Measurements from ENCODE around the gene CDH15. TPM values are rescaled to one million over a fixed set of nuclear protein-coding genes. Genes with fewer than 3 reads are reported as not detected.

The CDH15 gene
- total and polyA plus RNA-seq, 9 of the 15 experiments (the other 6 are each of a cell fraction or from before 2014, with no cell fraction given), result 0.07 to 0.18 TPM; not detected in 7

DNA sequence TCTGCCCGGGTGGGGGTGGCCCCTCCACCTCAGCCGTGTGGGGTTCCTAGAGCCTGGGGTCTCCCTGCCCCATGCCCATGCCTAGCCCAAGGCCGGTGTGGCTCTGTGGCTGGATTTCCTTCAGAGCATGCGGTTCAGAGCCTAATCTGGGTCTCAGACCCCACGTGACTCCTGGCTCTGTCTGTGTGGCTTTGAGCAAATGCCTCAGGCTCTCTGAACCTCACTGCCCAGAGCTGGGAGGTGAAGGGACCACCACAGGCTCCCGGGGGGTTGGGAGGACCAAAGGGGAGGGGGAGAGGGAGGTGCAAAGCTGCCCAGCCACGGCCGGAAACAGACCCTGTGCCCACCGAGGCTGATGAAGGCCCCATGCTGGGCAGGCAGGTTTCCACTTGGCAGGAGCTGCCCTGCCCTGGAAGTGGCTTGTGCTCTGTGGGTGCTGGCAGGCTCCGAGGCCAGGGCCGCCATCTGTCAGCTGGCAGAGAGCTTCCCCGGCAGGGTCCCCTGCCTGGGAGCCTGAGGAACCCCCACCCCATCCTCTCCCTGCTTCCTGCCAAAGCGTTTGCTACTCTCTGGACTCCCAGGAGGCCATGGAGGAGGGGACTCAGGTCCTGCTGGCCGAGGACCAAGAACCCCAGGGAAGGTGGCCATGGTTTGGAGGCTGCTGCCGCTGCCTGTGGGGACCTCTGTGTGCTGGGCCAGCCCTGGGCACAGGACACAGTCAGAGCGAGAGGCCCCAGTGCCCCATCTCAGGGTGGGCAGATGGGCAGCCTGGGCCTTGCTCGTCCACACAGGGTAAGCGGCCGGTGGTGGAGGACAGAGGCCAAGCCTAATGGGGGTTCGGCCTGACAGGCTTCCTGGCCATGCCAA lies 4.0 kb downstream of the CDH15 start:
- DNase-seq (ENCODE audit: extremely low read depth in 1 of 4, low spot score in 3 of 4) (no peak), FAIRE-seq (peak; percentile 54), ATAC-seq (no peak)
- BruUV-seq (replicated peaks), result no TSS peak
- ChIA-PET POLR2A (no interaction called here), CTCF (ENCODE audit: low intra/inter-chr PET ratio) (interaction anchor here (0.7 kb wide), 1 partner anchor 8 kb away, joined by 3 read pairs; no protein-coding TSS in a partner anchor)
- TF ChIP-seq ZFP36 (IDR thresholded peaks at IDR 0.05; ENCODE audit: low read depth, low read length, partially characterized antibody) (peak; percentile 69), ZNF785 (CRISPR knock-in tag; IDR thresholded peaks at IDR 0.05) (no peak), TOE1 (IDR thresholded peaks at IDR 0.05; ENCODE audit: borderline replicate concordance) (peak; percentile 49; the same call in 1 of the 2 replicates), TOE1 (CRISPR knock-in tag; IDR thresholded peaks at IDR 0.05; ENCODE audit: borderline replicate concordance, low read depth) (no peak), RAD51 (IDR thresholded peaks at IDR 0.05; ENCODE audit: borderline replicate concordance, low read depth) (peak; percentile 74; the same call in 1 of the 2 replicates), TCF3 (CRISPR knock-in tag; IDR thresholded peaks at IDR 0.05) (no peak), NFIC (IDR thresholded peaks at IDR 0.05) (0 out of 2 replicates have a peak, but pooled peaks have one; percentile 20), CBFB (CRISPR knock-in tag; IDR thresholded peaks at IDR 0.05) (peak; percentile 25; the same call in 1 of the 2 replicates), CBFA2T2 (conservative IDR thresholded peaks at IDR 0.05) (peak; percentile 24), HDAC3 (IDR thresholded peaks at IDR 0.05; ENCODE audit: borderline replicate concordance, partially characterized antibody) (no peak)
- TF ChIP-seq, protein P1, sequence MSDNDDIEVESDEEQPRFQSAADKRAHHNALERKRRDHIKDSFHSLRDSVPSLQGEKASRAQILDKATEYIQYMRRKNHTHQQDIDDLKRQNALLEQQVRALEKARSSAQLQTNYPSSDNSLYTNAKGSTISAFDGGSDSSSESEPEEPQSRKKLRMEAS (CRISPR knock-in tag; IDR thresholded peaks at IDR 0.05), result peak; percentile 61; the same call in 1 of the 2 replicates
- TF ChIP-seq, protein P2, sequence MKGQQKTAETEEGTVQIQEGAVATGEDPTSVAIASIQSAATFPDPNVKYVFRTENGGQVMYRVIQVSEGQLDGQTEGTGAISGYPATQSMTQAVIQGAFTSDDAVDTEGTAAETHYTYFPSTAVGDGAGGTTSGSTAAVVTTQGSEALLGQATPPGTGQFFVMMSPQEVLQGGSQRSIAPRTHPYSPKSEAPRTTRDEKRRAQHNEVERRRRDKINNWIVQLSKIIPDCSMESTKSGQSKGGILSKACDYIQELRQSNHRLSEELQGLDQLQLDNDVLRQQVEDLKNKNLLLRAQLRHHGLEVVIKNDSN (CRISPR knock-in tag; IDR thresholded peaks at IDR 0.05), result peak; percentile 90
- TF ChIP-seq, protein P3, sequence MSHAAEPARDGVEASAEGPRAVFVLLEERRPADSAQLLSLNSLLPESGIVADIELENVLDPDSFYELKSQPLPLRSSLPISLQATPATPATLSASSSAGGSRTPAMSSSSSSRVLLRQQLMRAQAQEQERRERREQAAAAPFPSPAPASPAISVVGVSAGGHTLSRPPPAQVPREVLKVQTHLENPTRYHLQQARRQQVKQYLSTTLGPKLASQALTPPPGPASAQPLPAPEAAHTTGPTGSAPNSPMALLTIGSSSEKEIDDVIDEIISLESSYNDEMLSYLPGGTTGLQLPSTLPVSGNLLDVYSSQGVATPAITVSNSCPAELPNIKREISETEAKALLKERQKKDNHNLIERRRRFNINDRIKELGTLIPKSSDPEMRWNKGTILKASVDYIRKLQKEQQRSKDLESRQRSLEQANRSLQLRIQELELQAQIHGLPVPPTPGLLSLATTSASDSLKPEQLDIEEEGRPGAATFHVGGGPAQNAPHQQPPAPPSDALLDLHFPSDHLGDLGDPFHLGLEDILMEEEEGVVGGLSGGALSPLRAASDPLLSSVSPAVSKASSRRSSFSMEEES (CRISPR knock-in tag; IDR thresholded peaks at IDR 0.05), result peak; percentile 71
- TF ChIP-seq, protein P4, sequence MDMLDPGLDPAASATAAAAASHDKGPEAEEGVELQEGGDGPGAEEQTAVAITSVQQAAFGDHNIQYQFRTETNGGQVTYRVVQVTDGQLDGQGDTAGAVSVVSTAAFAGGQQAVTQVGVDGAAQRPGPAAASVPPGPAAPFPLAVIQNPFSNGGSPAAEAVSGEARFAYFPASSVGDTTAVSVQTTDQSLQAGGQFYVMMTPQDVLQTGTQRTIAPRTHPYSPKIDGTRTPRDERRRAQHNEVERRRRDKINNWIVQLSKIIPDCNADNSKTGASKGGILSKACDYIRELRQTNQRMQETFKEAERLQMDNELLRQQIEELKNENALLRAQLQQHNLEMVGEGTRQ (CRISPR knock-in tag; IDR thresholded peaks at IDR 0.05), result peak; percentile 80
- Histone ChIP-seq H2AFZ (ENCODE audit: low read depth, low read length) (no peak overlapping the region), H3K4me1 (replicated peaks in 1 of 2; ENCODE audit: control insufficient read depth in 2 of 2, insufficient read depth in 2 of 2, low read length in 2 of 2) (peaks cover 9 to 90% of the 10 kb centered on the region in 2 experiments; a peak in 4 of 5 replicates), H3K79me2 (ENCODE audit: control insufficient read depth, insufficient read depth, low read length) (no peaks in the 10 kb centered on the region), H3K4me3 (no peak overlapping the region), H3K4me2 (ENCODE audit: insufficient read depth, low read length) (no peak overlapping the region), H3K27ac (ENCODE audit: extremely low read depth, low read depth, low read length) (no peak overlapping the region), H3K9me1 (ENCODE audit: control insufficient read depth, insufficient read depth, low read length) (no peaks in the 10 kb centered on the region), H3K9me3 (replicated peaks; ENCODE audit: control insufficient read depth, insufficient read depth, low read depth, low read length) (no peaks in the 10 kb centered on the region), H4K20me1 (replicated peaks; ENCODE audit: control insufficient read depth, insufficient read depth, low read length) (no peaks in the 10 kb centered on the region; the same call in 1 of the 2 replicates), H3K27me3 (ENCODE audit: control insufficient read depth in 2 of 2, insufficient read depth in 2 of 2, low read length in 2 of 2) (peaks cover 0 to 47% of the 10 kb centered on the region in 2 experiments; a peak in 2 of 5 replicates), H3K36me3 (ENCODE audit: control insufficient read depth, insufficient read depth, low read length) (no peaks in the 10 kb centered on the region), H3K9ac (ENCODE audit: insufficient read depth in 1 of 2, low read depth in 2 of 2, low read length in 2 of 2) (peak overlapping the region in 1 of 2 experiments; percentile 9; a peak in 1 of 4 replicates)
- 21% methylated on average over 16 of the region's 20 CpGs for WGBS (ENCODE audit: insufficient coverage, low coverage, missing lambda C conversion rate)
- in situ Hi-C loops (cut with MboI) (no loop called here), intact Hi-C loops (cut with micrococcal nuclease) (no loop called here)

All from K562 (cell line).